Testis (tissue), 3 donors: ENCODE results near the gene FKBP1C. TPM values are rescaled to one million over a fixed set of nuclear protein-coding genes. Genes with fewer than 3 reads are reported as not detected.

ENCODE experiments used
- DNase-seq: peaks from one replicate; pipeline ENCODE4 v3.0.0-alpha.2; 2019
- H3K27ac ChIP-seq, 2 donors: fragments of 200-600 bp; sonication (generic); one replicate each; pipeline ENCODE4 v1.5.1; 2019
- H3K27me3 ChIP-seq: fragments of 200-600 bp; sonication (generic); one replicate; pipeline ENCODE4 v1.5.1; 2019
- H3K36me3 ChIP-seq: fragments of 200-600 bp; sonication (generic); one replicate; pipeline ENCODE4 v1.5.1; 2017; ENCODE audit warnings: low read depth; ENCODE audit errors: missing control alignments
- H3K4me1 ChIP-seq: fragments of 200-600 bp; sonication (generic); one replicate; pipeline ENCODE4 v1.5.1; 2019
- H3K4me3 ChIP-seq, 2 donors: fragments of 200-600 bp; sonication (generic); one replicate each; pipeline ENCODE4 v1.5.1; 2017 to 2019
- H3K9me3 ChIP-seq: fragments of 200-600 bp; sonication (generic); one replicate; pipeline ENCODE4 v1.5.1; 2017
- CTCF ChIP-seq, 3 experiments: fragments of 450-650 bp in 2 of 3; fragments of 200-600 bp in 1 of 3; sonication (generic) in 1 of 3; IDR thresholded peaks; one replicate each; pipeline ENCODE4 v1.5.1; 2016 to 2019; ENCODE audit warnings: antibody characterized with exemption in 3 of 3, mild to moderate bottlenecking in 2 of 3, moderate library complexity in 1 of 3
- POLR2A ChIP-seq: fragments of 450-650 bp; IDR thresholded peaks from one replicate; pipeline ENCODE4 v1.6.1; 2017; ENCODE audit warnings: antibody characterized with exemption, mild to moderate bottlenecking, moderate library complexity
- WGBS, 2 donors: methylation state at CpG; one replicate each; pipeline ENCODE4 v1.1.5; 2018; 5-methylcytosine and 5-hydroxymethylcytosine counted together
- intact Hi-C: fragments of 100-400 bp; cut with DNase I; formaldehyde crosslinking; loops from one replicate; pipeline ENCODE4 v1.15.1; 2023; ENCODE audit warnings: low total_unique reads
- polyA plus RNA-seq: library from polyadenylated mRNA; stranded (reverse); fragments of 350-450 nt; fragmentation: Illumina TruSeq; extraction: RNeasy Lipid Tissue Mini Kit (QIAGEN cat#74804); gene quantifications from one replicate; pipeline ENCODE4 v1.2.3, GENCODE V29; 2014; ENCODE audit warnings: low read depth, low replicate concordance; ENCODE audit not compliant: insufficient read depth
- total RNA-seq, 2 donors: library from RNA; depleted of rRNA; stranded (reverse); fragments of >200 nt; gene quantifications; one replicate each; pipeline ENCODE4 v1.2.3, GENCODE V29; 2016

FKBP1C gene
- total and polyA plus RNA-seq, 3 donors from 2014 or later: 0.25 to 0.47 TPM; not detected in 1

- DNase-seq: no peak
- no peak overlapping the region for H3K27ac ChIP-seq
- no peaks in the 10 kb centered on the region for H3K4me1 ChIP-seq
- no peaks in the 10 kb centered on the region for H3K9me3 ChIP-seq
- H3K36me3 ChIP-seq: no peaks in the 10 kb centered on the region
- intact Hi-C loops: no loop called here
- TF ChIP-seq CTCF (IDR thresholded peaks at IDR 0.05): no peak
- TF ChIP-seq POLR2A: no peak
- no peak overlapping the region for H3K4me3 ChIP-seq
- no peaks in the 10 kb centered on the region for H3K27me3 ChIP-seq
Observed at GRCh38 chr6:63186970-63187369, 24.3 kb upstream of the FKBP1C start.

GRCh38 chr6:63188828-63189227 lies 22.4 kb upstream of the FKBP1C start:
- Histone ChIP-seq H3K27ac (no peak overlapping the region), H3K27me3 (no peaks in the 10 kb centered on the region), H3K4me1 (no peaks in the 10 kb centered on the region), H3K4me3 (no peak overlapping the region), H3K36me3 (no peaks in the 10 kb centered on the region), H3K9me3 (no peaks in the 10 kb centered on the region)
- intact Hi-C loops: no loop called here
- DNase-seq: no peak
- TF ChIP-seq POLR2A: no peak
- TF ChIP-seq CTCF (IDR thresholded peaks at IDR 0.05): no peak

- intact Hi-C loops: no loop called here
- Histone ChIP-seq H3K27me3 (no peaks in the 10 kb centered on the region), H3K36me3 (no peaks in the 10 kb centered on the region), H3K9me3 (no peaks in the 10 kb centered on the region), H3K4me1 (no peaks in the 10 kb centered on the region), H3K27ac (no peak overlapping the region), H3K4me3 (no peak overlapping the region)
- no peak for TF ChIP-seq POLR2A
- no peak for TF ChIP-seq CTCF (IDR thresholded peaks at IDR 0.05)
- DNase-seq: no peak
- 70 to 74% methylated on average over 5 of the region's 5 CpGs for WGBS, 2 donors
Observed at GRCh38 chr6:63193324-63193723, 17.9 kb upstream of the FKBP1C start.

GRCh38 chr6:63197741-63198140 lies 13.5 kb upstream of the FKBP1C start:
- DNase-seq: no peak
- intact Hi-C loops: no loop called here
- H3K27ac ChIP-seq: no peak overlapping the region
- no peaks in the 10 kb centered on the region for H3K27me3 ChIP-seq
- H3K36me3 ChIP-seq: no peaks in the 10 kb centered on the region
- H3K9me3 ChIP-seq: no peaks in the 10 kb centered on the region
- no peaks in the 10 kb centered on the region for H3K4me1 ChIP-seq
- TF ChIP-seq POLR2A (no peak), CTCF (IDR thresholded peaks at IDR 0.05) (no peak)
- no peak overlapping the region for H3K4me3 ChIP-seq

- intact Hi-C loops: no loop called here
- Histone ChIP-seq H3K27me3 (no peaks in the 10 kb centered on the region), H3K9me3 (no peaks in the 10 kb centered on the region), H3K4me3 (no peak overlapping the region), H3K36me3 (no peaks in the 10 kb centered on the region), H3K27ac (no peak overlapping the region), H3K4me1 (no peaks in the 10 kb centered on the region)
- 97 to 100% methylated on average over 2 of the region's 2 CpGs for WGBS, 2 donors
- DNase-seq: no peak
- TF ChIP-seq CTCF (IDR thresholded peaks at IDR 0.05): no peak
Observed at GRCh38 chr6:63213325-63213724, 2.1 kb downstream of the FKBP1C start.
